Subcutaneous abdominal adipose tissue (tissue), 5 donors: ENCODE measurements around the gene PTX4.
A peak's percentile ranks its signal among the peaks of the same experiment; 100 is the strongest.
"Not testable (repeated sequence)": the region's sequence is repeated elsewhere in the genome, so short reads cannot be mapped to it uniquely, and the experiment has no call there.

ENCODE experiments used
- H3K27ac ChIP-seq: one replicate; pipeline ENCODE4 v1.7.0; 2013; ENCODE audit warnings: low read depth, mild to moderate bottlenecking, inconsistent platforms, low read length, moderate library complexity
- H3K27me3 ChIP-seq, 5 donors: one replicate each; pipeline ENCODE4 v1.7.0; 2013; ENCODE audit warnings: low read length in 5 of 5, inconsistent platforms in 1 of 5; ENCODE audit not compliant: control insufficient read depth in 5 of 5, insufficient read depth in 4 of 5
- H3K36me3 ChIP-seq, 5 donors: one replicate each; pipeline ENCODE4 v1.7.0; 2013; ENCODE audit warnings: low read length in 5 of 5; ENCODE audit not compliant: control insufficient read depth in 5 of 5, insufficient read depth in 5 of 5
- H3K4me1 ChIP-seq, 5 donors: one replicate each; pipeline ENCODE4 v1.7.0; 2013; ENCODE audit warnings: low read length in 5 of 5, mild to moderate bottlenecking in 3 of 5, moderate library complexity in 1 of 5; ENCODE audit not compliant: control insufficient read depth in 5 of 5, insufficient read depth in 5 of 5
- H3K4me3 ChIP-seq, 5 donors: one replicate each; pipeline ENCODE4 v1.7.0; 2013; ENCODE audit warnings: low read length in 5 of 5, low read depth in 1 of 5
- H3K9ac ChIP-seq, 5 donors: one replicate each; pipeline ENCODE4 v1.7.0; 2013; ENCODE audit warnings: low read length in 5 of 5, mild to moderate bottlenecking in 4 of 5, moderate library complexity in 3 of 5
- H3K9me3 ChIP-seq, 5 donors: one replicate each; pipeline ENCODE4 v1.7.0; 2013; ENCODE audit warnings: low read length in 5 of 5; ENCODE audit not compliant: control insufficient read depth in 5 of 5
- donor health status: healthy.
- donor health status: healthy.
- donor health status: healthy.
- donor health status: healthy.
- donor health status: healthy.

The PTX4 gene

GRCh38 chr16:1447965-1448364, 40.8 kb downstream of the PTX4 start:
- Histone ChIP-seq H3K36me3 (peaks cover 0 to 77% (median 65%) of the 10 kb centered on the region in 5 donors), H3K4me3 (no peak overlapping the region), H3K9ac (no peak overlapping the region), H3K27ac (no peak overlapping the region), H3K9me3 (no peaks in the 10 kb centered on the region), H3K27me3 (no peaks in the 10 kb centered on the region), H3K4me1 (peaks cover 0 to 9% (median 7%) of the 10 kb centered on the region in 5 donors)

- Histone ChIP-seq H3K4me1 (peaks cover 0 to 9% (median 7%) of the 10 kb centered on the region in 5 donors), H3K4me3 (no peak overlapping the region), H3K27ac (no peak overlapping the region), H3K9ac (no peak overlapping the region), H3K9me3 (no peaks in the 10 kb centered on the region), H3K36me3 (peaks cover 0 to 62% (median 51%) of the 10 kb centered on the region in 5 donors), H3K27me3 (no peaks in the 10 kb centered on the region)
These were observed 42.3 kb downstream of the PTX4 start for GRCh38 chr16:1446296-1447080.

GRCh38 chr16:1445518-1446203, 43.1 kb downstream of the PTX4 start:
- Histone ChIP-seq H3K4me1 (peaks cover 0 to 9% (median 7%) of the 10 kb centered on the region in 5 donors), H3K9me3 (no peaks in the 10 kb centered on the region), H3K9ac (no peak overlapping the region), H3K4me3 (no peak overlapping the region), H3K27ac (no peak overlapping the region), H3K27me3 (no peaks in the 10 kb centered on the region), H3K36me3 (peaks cover 0 to 54% (median 43%) of the 10 kb centered on the region in 5 donors)

GRCh38 chr16:1444730-1445517, 43.8 kb downstream of the PTX4 start:
- H3K36me3 ChIP-seq = peaks cover 0 to 46% (median 38%) of the 10 kb centered on the region in 5 donors
- H3K4me1 ChIP-seq = peaks cover 0 to 9% (median 7%) of the 10 kb centered on the region in 5 donors

GRCh38 chr16:1443980-1444729, 44.6 kb downstream of the PTX4 start, which contains the start of gene CCDC154:
Gene CCDC154, minus strand, starts transcription at chr16:1444556. Its CDS starts 234 bp downstream, at chr16:1444322.
- Histone ChIP-seq H3K4me1 (peaks cover 0 to 9% (median 7%) of the 10 kb centered on the region in 5 donors), H3K9me3 (no peaks in the 10 kb centered on the region), H3K27me3 (no peaks in the 10 kb centered on the region), H3K36me3 (peaks cover 0 to 39% (median 33%) of the 10 kb centered on the region in 5 donors), H3K4me3 (no peak within 1 kb of the TSS), H3K9ac (peak within 1 kb of the TSS in 2 of 5 donors; percentile 5 to 6), H3K27ac (no peak within 1 kb of the TSS)

More at GRCh38 chr16:1444730-1445517, 43.8 kb downstream of the PTX4 start:
- no peak overlapping the region for H3K27ac ChIP-seq
- H3K27me3 ChIP-seq = no peaks in the 10 kb centered on the region
- H3K9me3 ChIP-seq = no peaks in the 10 kb centered on the region
- H3K4me3 ChIP-seq = no peak overlapping the region
- H3K9ac ChIP-seq = peak overlapping the region in 1 of 5 donors; percentile 5

GRCh38 chr16:1443403-1443973, 45.3 kb downstream of the PTX4 start:
- H3K9ac ChIP-seq = no peak overlapping the region
- no peak overlapping the region for H3K4me3 ChIP-seq
- H3K27me3 ChIP-seq = no peaks in the 10 kb centered on the region
- no peaks in the 10 kb centered on the region for H3K9me3 ChIP-seq
- peaks cover 0 to 32% (median 26%) of the 10 kb centered on the region in 5 donors for H3K36me3 ChIP-seq
- peaks cover 0 to 9% (median 7%) of the 10 kb centered on the region in 5 donors for H3K4me1 ChIP-seq
- no peak overlapping the region for H3K27ac ChIP-seq

GRCh38 chr16:1442697-1443096, 46.0 kb downstream of the PTX4 start:
- peaks cover 0 to 24% (median 18%) of the 10 kb centered on the region in 5 donors for H3K36me3 ChIP-seq
- peaks cover 0 to 9% (median 7%) of the 10 kb centered on the region in 5 donors for H3K4me1 ChIP-seq
- no peak overlapping the region for H3K9ac ChIP-seq
- no peak overlapping the region for H3K27ac ChIP-seq
- H3K4me3 ChIP-seq = no peak overlapping the region
- no peaks in the 10 kb centered on the region for H3K27me3 ChIP-seq
- H3K9me3 ChIP-seq = no peaks in the 10 kb centered on the region

- H3K9me3 ChIP-seq = no peaks in the 10 kb centered on the region
- H3K27me3 ChIP-seq = no peaks in the 10 kb centered on the region
- peaks cover 0 to 9% (median 7%) of the 10 kb centered on the region in 5 donors for H3K4me1 ChIP-seq
- H3K36me3 ChIP-seq = peaks cover 0 to 12% (median 9%) of the 10 kb centered on the region in 5 donors
- H3K4me3 ChIP-seq = no peak overlapping the region
- H3K27ac ChIP-seq = no peak overlapping the region
- H3K9ac ChIP-seq = no peak overlapping the region
These were observed 47.3 kb downstream of the PTX4 start for GRCh38 chr16:1441391-1441829.

GRCh38 chr16:1439699-1440074, 49.1 kb downstream of the PTX4 start:
- not testable (repeated sequence) for H3K36me3 ChIP-seq, H3K27ac ChIP-seq, H3K27me3 ChIP-seq, H3K9ac ChIP-seq, H3K4me3 ChIP-seq, H3K4me1 ChIP-seq, H3K9me3 ChIP-seq
